Vagina (tissue), 2 donors: ENCODE measurements around the gene HTR3B. TPM values are rescaled to one million over a fixed set of nuclear protein-coding genes. Genes with fewer than 3 reads are reported as not detected.
"Not testable (repeated sequence)": the region's sequence is repeated elsewhere in the genome, so short reads cannot be mapped to it uniquely, and the experiment has no call there.

Experiments used
- DNase-seq, 2 donors: peaks; one replicate each; pipeline ENCODE4 v3.0.0-alpha.2; 2017; ENCODE audit errors: extremely low spot score in 2 of 2
- H3K27ac ChIP-seq: fragments of 200-600 bp; sonication (generic); one replicate; pipeline ENCODE4 v1.5.1; 2019
- H3K27me3 ChIP-seq: fragments of 200-600 bp; sonication (generic); one replicate; pipeline ENCODE4 v1.5.1; 2019
- H3K36me3 ChIP-seq, 2 donors: fragments of 200-600 bp; sonication (generic); one replicate each; pipeline ENCODE4 v1.5.1; 2017 to 2019
- H3K4me1 ChIP-seq: fragments of 200-600 bp; sonication (generic); one replicate; pipeline ENCODE4 v1.5.1; 2019
- H3K4me3 ChIP-seq, 2 donors: fragments of 200-600 bp; sonication (generic); 1 replicate in 1 of 2; 2 replicates in 1 of 2; pipeline ENCODE4 v1.5.1; 2016 to 2019
- H3K9me3 ChIP-seq: fragments of 200-600 bp; sonication (generic); one replicate; pipeline ENCODE4 v1.5.1; 2019
- POLR2A ChIP-seq, 2 donors: fragments of 450-650 bp; IDR thresholded peaks; one replicate each; pipeline ENCODE4 v1.6.1; 2017; ENCODE audit warnings: antibody characterized with exemption in 2 of 2, mild to moderate bottlenecking in 2 of 2, moderate library complexity in 2 of 2
- POLR2AphosphoS5 ChIP-seq, 2 donors: sonication (generic); formaldehyde crosslinking; IDR thresholded peaks; one replicate each; pipeline ENCODE4 v1.9.0; 2017; ENCODE audit warnings: antibody characterized with exemption in 2 of 2, mild to moderate bottlenecking in 2 of 2, low read depth in 1 of 2; ENCODE audit not compliant: insufficient read depth in 1 of 2
- intact Hi-C: fragments of 100-400 bp; cut with DNase I; formaldehyde crosslinking; loops from one replicate; pipeline ENCODE4 v1.15.1; 2023
- total RNA-seq: library from RNA; depleted of rRNA; stranded (reverse); fragments of >200 nt; gene quantifications from one replicate; pipeline ENCODE4 v1.2.3, GENCODE V29; 2016
- TF ChIP-seq, protein P1 (sequence below), 3 experiments: fragments of 450-650 bp in 2 of 3; fragments of 200-600 bp in 1 of 3; sonication (generic) in 1 of 3; IDR thresholded peaks; one replicate each; pipeline ENCODE4 v1.5.1; 2017 to 2019; ENCODE audit warnings: antibody characterized with exemption in 3 of 3, mild to moderate bottlenecking in 2 of 3, moderate library complexity in 2 of 3

HTR3B gene
- total RNA-seq, 1 donor from 2014 or later = not detected

DNA sequence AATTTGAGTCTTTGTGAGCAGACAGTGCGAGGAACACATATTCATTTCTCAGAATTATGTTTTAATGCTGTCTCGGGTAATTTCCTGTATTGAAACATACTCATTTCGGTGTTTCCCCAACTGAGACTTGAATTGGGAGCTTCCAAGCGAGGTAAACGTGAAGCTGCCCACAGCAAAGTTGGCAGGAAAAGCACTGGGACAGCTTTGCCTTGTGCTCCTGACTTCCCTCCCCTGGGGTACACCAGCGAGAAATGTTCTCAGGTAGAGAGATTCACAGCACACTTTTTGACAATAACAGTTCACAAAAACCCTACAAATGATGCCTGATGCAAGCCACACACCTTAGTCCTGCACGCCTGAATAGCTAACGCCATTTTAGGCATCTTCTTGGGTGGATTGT, 3.1 kb downstream of the HTR3B start:
- no peak overlapping the region for H3K27ac ChIP-seq
- no peaks in the 10 kb centered on the region for H3K27me3 ChIP-seq
- no peak for DNase-seq
- intact Hi-C loops = no loop called here
- no peaks in the 10 kb centered on the region for H3K4me1 ChIP-seq
- H3K36me3 ChIP-seq = no peaks in the 10 kb centered on the region
- no peak for TF ChIP-seq POLR2A (IDR thresholded peaks at IDR 0.05)
- no peak overlapping the region for H3K4me3 ChIP-seq
- no peaks in the 10 kb centered on the region for H3K9me3 ChIP-seq

DNA sequence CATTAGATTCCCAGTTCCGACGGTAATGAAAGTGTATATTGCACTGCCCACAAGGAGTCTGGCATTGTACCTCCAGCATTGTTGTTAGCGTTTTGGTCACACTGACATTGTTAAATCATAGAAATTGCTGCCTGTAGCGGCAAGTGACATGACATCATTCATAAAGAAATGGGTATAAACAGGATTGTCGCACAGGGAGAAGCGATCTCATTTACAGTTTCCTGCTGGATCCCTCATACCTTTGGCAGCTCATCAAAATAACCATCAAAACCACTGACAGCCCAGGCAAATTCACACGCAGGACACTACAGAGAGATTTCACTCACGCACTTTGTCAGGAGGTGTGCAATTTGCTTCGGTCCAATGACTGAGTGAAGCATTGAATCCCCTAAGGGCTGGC, 3.5 kb downstream of the HTR3B start:
- TF ChIP-seq, protein P1, sequence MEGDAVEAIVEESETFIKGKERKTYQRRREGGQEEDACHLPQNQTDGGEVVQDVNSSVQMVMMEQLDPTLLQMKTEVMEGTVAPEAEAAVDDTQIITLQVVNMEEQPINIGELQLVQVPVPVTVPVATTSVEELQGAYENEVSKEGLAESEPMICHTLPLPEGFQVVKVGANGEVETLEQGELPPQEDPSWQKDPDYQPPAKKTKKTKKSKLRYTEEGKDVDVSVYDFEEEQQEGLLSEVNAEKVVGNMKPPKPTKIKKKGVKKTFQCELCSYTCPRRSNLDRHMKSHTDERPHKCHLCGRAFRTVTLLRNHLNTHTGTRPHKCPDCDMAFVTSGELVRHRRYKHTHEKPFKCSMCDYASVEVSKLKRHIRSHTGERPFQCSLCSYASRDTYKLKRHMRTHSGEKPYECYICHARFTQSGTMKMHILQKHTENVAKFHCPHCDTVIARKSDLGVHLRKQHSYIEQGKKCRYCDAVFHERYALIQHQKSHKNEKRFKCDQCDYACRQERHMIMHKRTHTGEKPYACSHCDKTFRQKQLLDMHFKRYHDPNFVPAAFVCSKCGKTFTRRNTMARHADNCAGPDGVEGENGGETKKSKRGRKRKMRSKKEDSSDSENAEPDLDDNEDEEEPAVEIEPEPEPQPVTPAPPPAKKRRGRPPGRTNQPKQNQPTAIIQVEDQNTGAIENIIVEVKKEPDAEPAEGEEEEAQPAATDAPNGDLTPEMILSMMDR (IDR thresholded peaks at IDR 0.05) = no peak
- TF ChIP-seq POLR2AphosphoS5 (IDR thresholded peaks at IDR 0.05; ENCODE audit: insufficient read depth in 1 of 2, low read depth in 1 of 2) (no peak), POLR2A (IDR thresholded peaks at IDR 0.05) (no peak)
- no peaks in the 10 kb centered on the region for H3K4me1 ChIP-seq
- no peaks in the 10 kb centered on the region for H3K27me3 ChIP-seq
- H3K9me3 ChIP-seq = no peaks in the 10 kb centered on the region
- DNase-seq = no peak
- intact Hi-C loops = no loop called here
- no peak overlapping the region for H3K4me3 ChIP-seq
- no peak overlapping the region for H3K27ac ChIP-seq
- H3K36me3 ChIP-seq = no peaks in the 10 kb centered on the region

DNA sequence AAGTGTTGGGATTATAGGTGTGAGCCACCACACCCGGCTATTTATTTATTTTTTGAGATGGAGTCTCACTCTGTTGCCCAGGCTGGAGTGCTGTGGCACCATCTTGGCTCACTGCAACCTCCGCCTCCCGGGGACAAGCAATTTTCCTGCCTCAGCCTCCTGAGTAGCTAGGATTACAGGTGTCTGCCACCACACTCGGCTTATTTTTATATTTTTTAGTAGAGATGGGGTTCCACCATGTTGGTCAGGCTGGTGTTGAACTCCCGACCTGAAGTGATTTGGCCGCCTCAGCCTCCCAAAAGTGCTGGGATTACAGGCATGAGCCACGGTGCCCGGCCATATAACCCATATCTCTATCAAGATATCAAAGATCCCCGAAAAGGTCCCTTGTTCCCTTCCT, 6.9 kb downstream of the HTR3B start:
- H3K9me3 ChIP-seq, H3K4me3 ChIP-seq, H3K36me3 ChIP-seq, DNase-seq, intact Hi-C loops, H3K27ac ChIP-seq, H3K27me3 ChIP-seq, H3K4me1 ChIP-seq: not testable (repeated sequence)

DNA sequence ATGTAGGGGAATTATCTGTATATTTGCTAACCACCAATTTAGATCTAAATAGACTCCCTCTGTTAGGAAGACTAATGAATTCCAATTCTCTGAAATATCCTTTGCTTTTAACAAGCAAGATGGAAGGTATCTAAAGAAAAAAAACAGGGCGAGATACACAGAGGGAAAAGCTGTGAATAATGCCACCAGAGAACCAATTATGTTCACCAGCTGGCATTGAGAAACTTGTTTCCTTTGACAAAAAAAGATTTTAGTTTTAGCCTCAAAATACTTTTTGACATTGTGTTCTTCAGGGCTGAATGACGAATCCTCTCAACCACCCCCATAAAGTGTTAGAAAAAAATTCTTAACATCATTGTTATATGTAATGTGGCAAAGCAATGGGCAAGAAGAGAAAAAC, 19.0 kb downstream of the HTR3B start:
- no peaks in the 10 kb centered on the region for H3K27me3 ChIP-seq
- no peaks in the 10 kb centered on the region for H3K9me3 ChIP-seq
- TF ChIP-seq, protein P1 (IDR thresholded peaks at IDR 0.05) = no peak
- TF ChIP-seq POLR2A (IDR thresholded peaks at IDR 0.05) = no peak
- DNase-seq = no peak
- no peaks in the 10 kb centered on the region for H3K4me1 ChIP-seq
- no peak overlapping the region for H3K4me3 ChIP-seq
- H3K36me3 ChIP-seq = no peaks in the 10 kb centered on the region
- intact Hi-C loops = no loop called here
- no peak overlapping the region for H3K27ac ChIP-seq

DNA sequence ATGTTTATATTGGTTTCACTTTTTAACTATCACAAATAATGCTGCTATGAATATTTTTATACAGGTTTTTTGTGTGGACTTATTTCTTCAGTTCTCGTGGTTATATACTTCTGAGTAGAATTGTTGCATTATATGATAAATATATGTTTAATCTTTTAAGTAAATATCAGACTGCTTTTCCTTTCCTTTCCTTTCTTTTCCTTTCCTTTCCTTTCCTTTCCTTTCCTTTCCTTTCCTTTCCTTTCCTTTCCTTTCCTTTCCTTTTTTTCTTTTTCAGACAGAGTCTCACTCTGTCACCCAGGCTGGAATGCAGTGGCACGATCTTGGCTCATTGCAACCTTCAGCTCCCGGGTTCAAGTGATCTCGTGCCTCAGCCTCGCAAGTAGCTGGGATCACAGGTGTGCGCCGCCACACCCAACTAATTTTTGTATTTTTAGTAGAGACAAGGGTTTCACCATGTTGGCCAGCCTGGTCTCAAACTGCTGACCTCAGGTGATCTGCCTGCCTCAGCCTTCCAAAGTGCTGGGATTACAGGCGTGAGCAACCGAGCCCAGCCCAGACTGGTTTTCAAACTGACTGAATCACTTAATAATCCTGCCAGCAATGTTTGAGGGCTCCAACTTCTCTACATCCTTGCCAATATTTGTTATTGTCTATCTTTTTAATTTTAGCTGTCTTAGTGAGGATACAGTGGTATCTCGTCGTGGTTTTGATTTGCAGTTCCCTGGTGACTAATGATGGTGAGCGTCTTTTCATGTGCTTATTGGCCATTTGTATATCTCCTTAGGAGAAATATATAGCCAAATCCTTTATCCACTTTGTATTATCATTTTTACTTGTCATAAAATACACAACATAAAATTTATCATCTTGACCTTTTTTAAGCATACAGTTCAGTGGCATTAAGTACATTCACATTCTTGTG, 21.9 kb downstream of the HTR3B start:
- DNase-seq = no peak
- no peaks in the 10 kb centered on the region for H3K4me1 ChIP-seq

DNA sequence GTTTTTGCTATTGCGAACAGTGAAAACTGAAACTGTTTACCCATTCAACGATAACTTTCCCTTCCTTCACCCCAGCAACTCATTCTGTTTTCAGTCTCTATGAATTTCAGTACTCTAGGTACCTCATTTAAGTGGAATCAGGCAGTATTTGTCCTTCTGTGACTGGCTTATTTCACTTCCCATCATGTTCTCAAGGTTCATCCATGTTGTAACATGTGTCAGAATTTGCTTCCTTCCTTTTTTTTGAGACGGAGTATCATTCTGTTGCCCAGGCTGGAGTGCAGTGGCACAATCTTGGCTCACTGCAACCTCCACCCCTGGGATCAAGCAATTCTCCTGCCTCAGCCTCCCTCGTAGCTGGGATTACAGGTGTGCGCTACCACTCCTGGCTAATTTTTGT, 23.7 kb downstream of the HTR3B start:
- no peak overlapping the region for H3K4me3 ChIP-seq
- no peaks in the 10 kb centered on the region for H3K36me3 ChIP-seq
- H3K9me3 ChIP-seq = no peaks in the 10 kb centered on the region
- no peak overlapping the region for H3K27ac ChIP-seq
- no peaks in the 10 kb centered on the region for H3K4me1 ChIP-seq
- no peaks in the 10 kb centered on the region for H3K27me3 ChIP-seq
- no peak for DNase-seq
- TF ChIP-seq POLR2AphosphoS5 (IDR thresholded peaks at IDR 0.05; ENCODE audit: insufficient read depth in 1 of 2, low read depth in 1 of 2) = no peak
- TF ChIP-seq, protein P1 (IDR thresholded peaks at IDR 0.05) = no peak
- no peak for TF ChIP-seq POLR2A (IDR thresholded peaks at IDR 0.05)
- intact Hi-C loops = no loop called here

More for the DNA sequence above, 21.9 kb downstream of the HTR3B start:
- intact Hi-C loops = no loop called here
- Histone ChIP-seq H3K9me3 (no peaks in the 10 kb centered on the region), H3K27me3 (no peaks in the 10 kb centered on the region), H3K36me3 (no peaks in the 10 kb centered on the region), H3K4me3 (no peak overlapping the region), H3K27ac (no peak overlapping the region)
- peak in 1 of 2 donors; percentile 8 for TF ChIP-seq POLR2AphosphoS5 (IDR thresholded peaks at IDR 0.05; ENCODE audit: insufficient read depth in 1 of 2, low read depth in 1 of 2)
- TF ChIP-seq, protein P1 (IDR thresholded peaks at IDR 0.05) = no peak
